ENCODE measurements around the gene PPIF.

- TF ChIP-seq CTCF (conservative IDR thresholded peaks at IDR 0.05; ENCODE audit: low read depth, low read length) = no peak
- no peak for TF ChIP-seq EZH2 (IDR thresholded peaks at IDR 0.05; ENCODE audit: borderline replicate concordance, low read depth, low read length, poor library complexity, severe bottlenecking)
These were observed 35.2 kb downstream of the PPIF start for GRCh38 chr10:79382491-79382941.

Measured in A673 (cell line).